Thyroid gland (tissue), 4 donors: ENCODE data around the gene FOXO3. TPM values are rescaled to one million over a fixed set of nuclear protein-coding genes. Genes with fewer than 3 reads are reported as not detected.

ENCODE experiments used
- DNase-seq, 2 donors: peaks; one replicate each; pipeline ENCODE4 v3.0.0-alpha.2; 2019
- H3K27ac ChIP-seq, 3 donors: fragments of 200-600 bp; sonication (generic); 1 replicate in 2 of 3; 2 replicates in 1 of 3; pipeline ENCODE4 v1.5.1; 2016 to 2019; ENCODE audit warnings: mild to moderate bottlenecking in 1 of 3, moderate library complexity in 1 of 3
- H3K27me3 ChIP-seq: fragments of 200-600 bp; sonication (generic); one replicate; pipeline ENCODE4 v1.5.1; 2019
- H3K36me3 ChIP-seq, 2 donors: fragments of 200-600 bp; sonication (generic); one replicate each; pipeline ENCODE4 v1.5.1; 2016 to 2019
- H3K4me1 ChIP-seq, 2 donors: fragments of 200-600 bp; sonication (generic); one replicate each; pipeline ENCODE4 v1.5.1; 2017 to 2019
- H3K4me3 ChIP-seq, 3 donors: fragments of 200-600 bp; sonication (generic); replicated peaks in 1 of 3; 1 replicate in 2 of 3; 2 replicates in 1 of 3; pipeline ENCODE4 v1.5.1; 2016; ENCODE audit warnings: mild to moderate bottlenecking in 1 of 3
- H3K9me3 ChIP-seq: fragments of 200-600 bp; sonication (generic); one replicate; pipeline ENCODE4 v1.5.1; 2017
- POLR2A ChIP-seq, 2 donors: fragments of 450-650 bp; IDR thresholded peaks; one replicate each; pipeline ENCODE4 v1.6.1; 2017; ENCODE audit warnings: antibody characterized with exemption in 2 of 2, mild to moderate bottlenecking in 2 of 2, moderate library complexity in 1 of 2
- WGBS, 2 donors: methylation state at CpG; one replicate each; pipeline ENCODE4 v1.1.5; 2017; 5-methylcytosine and 5-hydroxymethylcytosine counted together
- intact Hi-C: fragments of 100-400 bp; cut with DNase I; formaldehyde crosslinking; loops from one replicate; pipeline ENCODE4 v1.15.1; 2023
- total RNA-seq, 4 donors: library from RNA; depleted of rRNA; stranded (reverse); fragments of >200 nt; gene quantifications; one replicate each; pipeline ENCODE4 v1.2.3, GENCODE V29; 2016
- TF ChIP-seq, protein P1 (sequence below), 6 experiments: fragments of 200-600 bp in 3 of 6; fragments of 450-650 bp in 3 of 6; sonication (generic) in 3 of 6; IDR thresholded peaks; one replicate each; pipeline ENCODE4 v1.5.1; 2016 to 2019; ENCODE audit warnings: antibody characterized with exemption in 6 of 6, mild to moderate bottlenecking in 2 of 6, inconsistent platforms in 1 of 6, moderate library complexity in 1 of 6

Gene FOXO3
- total RNA-seq, 4 donors from 2014 or later = 61.8 to 103 (median 76.8) TPM

DNA sequence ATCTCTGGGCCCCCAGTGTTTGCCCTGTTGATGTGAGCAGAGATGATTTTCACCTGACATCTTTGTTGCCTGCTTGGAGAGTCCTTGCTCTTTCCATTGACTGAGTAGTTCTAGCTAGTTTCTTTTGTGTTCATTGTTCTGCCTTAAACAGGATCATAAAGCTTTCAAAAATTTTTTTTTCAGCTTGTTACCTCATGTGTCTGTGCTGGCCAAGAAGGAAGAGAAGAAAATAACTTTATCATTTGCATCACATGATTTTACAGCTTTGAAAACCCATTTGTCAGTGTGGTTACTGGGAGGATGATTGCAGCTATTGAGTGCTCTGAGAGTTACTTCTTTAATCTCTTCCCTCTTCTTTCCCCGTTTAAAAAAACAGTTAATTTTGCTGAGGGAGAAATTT, 16.0 kb downstream of the FOXO3 start:
- Histone ChIP-seq H3K27ac (peak overlapping the region; percentile 3 to 43 (median 17)), H3K4me3 (no peak overlapping the region), H3K9me3 (no peaks in the 10 kb centered on the region), H3K36me3 (peaks cover 0 to 7% of the 10 kb centered on the region in 2 donors), H3K27me3 (no peaks in the 10 kb centered on the region), H3K4me1 (peaks cover 54 to 78% of the 10 kb centered on the region in 2 donors)
- 15 to 21% methylated on average over 1 of the region's 1 CpG for WGBS, 2 donors
- no peak for TF ChIP-seq POLR2A (IDR thresholded peaks at IDR 0.05)
- TF ChIP-seq, protein P1, sequence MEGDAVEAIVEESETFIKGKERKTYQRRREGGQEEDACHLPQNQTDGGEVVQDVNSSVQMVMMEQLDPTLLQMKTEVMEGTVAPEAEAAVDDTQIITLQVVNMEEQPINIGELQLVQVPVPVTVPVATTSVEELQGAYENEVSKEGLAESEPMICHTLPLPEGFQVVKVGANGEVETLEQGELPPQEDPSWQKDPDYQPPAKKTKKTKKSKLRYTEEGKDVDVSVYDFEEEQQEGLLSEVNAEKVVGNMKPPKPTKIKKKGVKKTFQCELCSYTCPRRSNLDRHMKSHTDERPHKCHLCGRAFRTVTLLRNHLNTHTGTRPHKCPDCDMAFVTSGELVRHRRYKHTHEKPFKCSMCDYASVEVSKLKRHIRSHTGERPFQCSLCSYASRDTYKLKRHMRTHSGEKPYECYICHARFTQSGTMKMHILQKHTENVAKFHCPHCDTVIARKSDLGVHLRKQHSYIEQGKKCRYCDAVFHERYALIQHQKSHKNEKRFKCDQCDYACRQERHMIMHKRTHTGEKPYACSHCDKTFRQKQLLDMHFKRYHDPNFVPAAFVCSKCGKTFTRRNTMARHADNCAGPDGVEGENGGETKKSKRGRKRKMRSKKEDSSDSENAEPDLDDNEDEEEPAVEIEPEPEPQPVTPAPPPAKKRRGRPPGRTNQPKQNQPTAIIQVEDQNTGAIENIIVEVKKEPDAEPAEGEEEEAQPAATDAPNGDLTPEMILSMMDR (IDR thresholded peaks at IDR 0.05) = no peak
- no peak for DNase-seq
- intact Hi-C loops = no loop called here

DNA sequence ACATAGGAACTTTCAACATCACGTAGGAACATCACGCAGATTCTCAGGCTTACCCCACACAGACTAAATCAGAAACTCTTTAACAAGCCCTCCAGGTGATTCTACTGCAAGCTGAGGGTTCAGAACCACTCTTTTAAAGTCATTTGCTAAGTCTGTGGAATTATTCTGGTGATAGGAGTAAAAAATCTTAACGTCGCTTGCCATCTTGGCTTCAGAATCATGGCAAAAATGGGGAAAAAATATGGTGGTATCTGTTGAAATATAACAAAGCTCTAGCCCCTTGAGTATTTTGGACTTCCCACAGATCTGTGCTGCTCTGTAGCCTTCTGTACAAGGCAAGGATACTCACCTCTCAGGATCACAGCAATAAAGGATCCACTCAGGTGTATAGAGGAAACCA, 17.4 kb downstream of the FOXO3 start:
- peaks cover 69 to 92% of the 10 kb centered on the region in 2 donors for H3K4me1 ChIP-seq
- no peaks in the 10 kb centered on the region for H3K27me3 ChIP-seq
- DNase-seq = no peak
- H3K27ac ChIP-seq = no peak overlapping the region
- TF ChIP-seq, protein P1 (IDR thresholded peaks at IDR 0.05) = no peak
- no peak for TF ChIP-seq POLR2A (IDR thresholded peaks at IDR 0.05)
- WGBS, 2 donors = 98 to 99% methylated on average over 4 of the region's 4 CpGs
- no peaks in the 10 kb centered on the region for H3K36me3 ChIP-seq
- H3K4me3 ChIP-seq = no peak overlapping the region
- no peaks in the 10 kb centered on the region for H3K9me3 ChIP-seq
- intact Hi-C loops = no loop called here

DNA sequence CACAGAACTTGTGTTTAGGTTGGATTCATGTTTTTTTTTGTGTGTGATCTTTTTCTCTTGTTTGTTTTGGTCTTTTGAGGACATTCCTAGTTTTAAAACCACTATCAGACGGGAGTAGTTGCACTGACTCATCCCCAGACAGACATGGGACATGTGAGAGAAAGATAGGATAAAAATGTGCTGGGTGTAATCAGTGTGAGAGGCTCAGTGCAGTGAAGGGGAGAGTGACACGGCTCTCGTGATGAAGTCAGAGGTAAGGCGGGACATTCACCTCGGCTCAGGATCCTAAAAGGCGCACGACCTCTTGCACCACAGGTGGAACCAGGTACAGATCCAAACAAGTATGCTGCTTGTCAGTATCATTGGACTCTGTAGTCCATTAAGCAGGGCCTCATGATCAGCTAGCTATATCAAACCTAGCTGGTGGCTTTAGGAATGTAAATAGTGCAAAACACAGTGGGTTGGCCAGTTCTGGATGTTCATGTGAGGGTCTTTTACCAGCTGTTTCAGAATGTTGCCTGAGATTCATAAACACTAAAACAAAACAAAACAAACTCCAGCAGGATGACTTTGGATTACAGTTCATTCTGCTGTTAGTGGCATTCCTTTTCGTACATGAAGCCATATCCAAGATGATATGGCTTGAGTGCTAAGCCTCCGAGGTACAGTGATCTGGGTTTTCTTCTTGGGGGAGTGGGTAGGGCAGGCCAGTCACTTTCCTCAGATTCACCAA, 18.0 kb downstream of the FOXO3 start:
- 81 to 83% methylated on average over 9 of the region's 9 CpGs for WGBS, 2 donors
- peak overlapping the region in 2 of 3 donors; percentile 17 to 69 for H3K27ac ChIP-seq
- no peaks in the 10 kb centered on the region for H3K27me3 ChIP-seq
- H3K36me3 ChIP-seq = no peaks in the 10 kb centered on the region
- TF ChIP-seq, protein P1 (IDR thresholded peaks at IDR 0.05) = no peak
- no peak for TF ChIP-seq POLR2A (IDR thresholded peaks at IDR 0.05)
- H3K4me1 ChIP-seq = peaks cover 75 to 92% of the 10 kb centered on the region in 2 donors
- H3K9me3 ChIP-seq = no peaks in the 10 kb centered on the region
- DNase-seq = no peak
- H3K4me3 ChIP-seq = no peak overlapping the region
- intact Hi-C loops = no loop called here

DNA sequence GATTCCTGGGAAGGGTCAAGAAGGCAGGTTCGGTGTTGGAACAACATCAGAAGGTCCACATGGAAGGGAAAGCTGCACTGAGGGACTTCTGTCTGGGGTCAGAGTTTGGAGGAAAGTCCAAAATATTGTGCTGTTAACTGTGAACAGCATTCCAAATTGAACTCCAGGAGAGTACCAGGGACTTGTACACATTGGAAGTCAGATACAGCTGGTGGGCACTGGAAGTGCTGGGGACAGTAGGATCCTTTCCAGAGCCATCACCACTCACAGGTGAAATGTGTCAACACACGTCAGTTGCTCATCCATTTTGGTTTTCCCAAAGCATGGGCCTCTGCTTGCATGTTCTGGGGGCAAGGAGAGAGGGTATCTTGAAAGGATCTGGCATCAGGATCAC, 18.6 kb downstream of the FOXO3 start:
- no peak for DNase-seq
- H3K4me1 ChIP-seq = peaks cover 77 to 92% of the 10 kb centered on the region in 2 donors

DNA sequence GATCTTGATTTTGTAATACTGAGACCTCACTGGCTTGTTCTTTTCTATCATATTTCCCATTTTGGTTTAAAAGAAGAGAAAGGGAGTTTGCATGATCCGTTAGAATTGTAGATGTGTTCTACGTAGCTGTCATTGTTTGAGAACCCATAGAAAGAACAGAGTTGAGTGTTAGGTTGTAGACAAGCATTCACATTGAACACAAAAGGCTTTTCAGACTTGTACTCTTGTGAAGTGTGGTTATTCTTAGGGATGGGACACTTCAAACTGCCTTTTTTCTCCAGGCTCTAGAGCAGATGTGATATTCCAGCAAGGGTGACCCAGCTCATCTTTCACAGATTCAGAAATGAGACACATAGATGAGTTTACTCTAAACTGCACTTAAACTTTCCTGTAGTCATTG, 19.9 kb downstream of the FOXO3 start:
- WGBS, 2 donors = 84 to 85% methylated on average over 2 of the region's 2 CpGs
- no peak overlapping the region for H3K4me3 ChIP-seq
- H3K27ac ChIP-seq = peak overlapping the region; percentile 64 to 73 (median 69)
- no peak for TF ChIP-seq POLR2A (IDR thresholded peaks at IDR 0.05)
- TF ChIP-seq, protein P1 (IDR thresholded peaks at IDR 0.05) = no peak
- no peaks in the 10 kb centered on the region for H3K36me3 ChIP-seq
- no peaks in the 10 kb centered on the region for H3K9me3 ChIP-seq
- intact Hi-C loops = no loop called here
- H3K27me3 ChIP-seq = no peaks in the 10 kb centered on the region
- H3K4me1 ChIP-seq = peaks cover 71 to 89% of the 10 kb centered on the region in 2 donors
- no peak for DNase-seq

More for the DNA sequence above, 18.6 kb downstream of the FOXO3 start:
- no peaks in the 10 kb centered on the region for H3K36me3 ChIP-seq
- TF ChIP-seq, protein P1 (IDR thresholded peaks at IDR 0.05) = no peak
- TF ChIP-seq POLR2A (IDR thresholded peaks at IDR 0.05) = no peak
- no peaks in the 10 kb centered on the region for H3K9me3 ChIP-seq
- intact Hi-C loops = no loop called here
- H3K27me3 ChIP-seq = no peaks in the 10 kb centered on the region
- peak overlapping the region in 2 of 3 donors; percentile 9 to 69 for H3K27ac ChIP-seq
- 92 to 95% methylated on average over 2 of the region's 2 CpGs for WGBS, 2 donors
- no peak overlapping the region for H3K4me3 ChIP-seq
